Limb (tissue), 2 donors: ENCODE data around the gene PLXNA4.
A peak's percentile ranks its signal among the peaks of the same experiment; 100 is the strongest.

Experiments used
- DNase-seq, 2 donors: peaks; one replicate each; pipeline ENCODE4 v3.0.0-alpha.2; 2016; ENCODE audit errors: extremely low spot score in 2 of 2

Gene PLXNA4

GRCh38 chr7:132361146-132361545 is 215.1 kb downstream of the PLXNA4 start:
- DNase-seq: no peak

- no peak for DNase-seq
These were observed 216.5 kb downstream of the PLXNA4 start for GRCh38 chr7:132359743-132360142.

- DNase-seq: no peak
These were observed 221.2 kb downstream of the PLXNA4 start for GRCh38 chr7:132355048-132355447.

GRCh38 chr7:132354527-132354926 is 221.7 kb downstream of the PLXNA4 start:
- no peak for DNase-seq

GRCh38 chr7:132353936-132354335 is 222.3 kb downstream of the PLXNA4 start:
- DNase-seq: no peak

- peak in 1 of 2 donors; percentile 56 for DNase-seq
These were observed 223.5 kb downstream of the PLXNA4 start for GRCh38 chr7:132352800-132353199.

- DNase-seq: peak in 1 of 2 donors; percentile 55
These were observed 224.2 kb downstream of the PLXNA4 start for GRCh38 chr7:132351954-132352499.

GRCh38 chr7:132350741-132351140 is 225.5 kb downstream of the PLXNA4 start:
- DNase-seq: no peak

GRCh38 chr7:132349075-132349474 is 227.2 kb downstream of the PLXNA4 start:
- no peak for DNase-seq

- DNase-seq: no peak
These were observed 227.9 kb downstream of the PLXNA4 start for GRCh38 chr7:132348341-132348740.

GRCh38 chr7:132347858-132348257 is 228.4 kb downstream of the PLXNA4 start:
- DNase-seq: no peak

- DNase-seq: no peak
These were observed 229.1 kb downstream of the PLXNA4 start for GRCh38 chr7:132347123-132347522.

GRCh38 chr7:132345543-132346129 is 230.6 kb downstream of the PLXNA4 start:
- no peak for DNase-seq

GRCh38 chr7:132345030-132345429 is 231.2 kb downstream of the PLXNA4 start:
- no peak for DNase-seq

- no peak for DNase-seq
These were observed 233.1 kb downstream of the PLXNA4 start for GRCh38 chr7:132343199-132343598.

- no peak for DNase-seq
These were observed 238.7 kb downstream of the PLXNA4 start for GRCh38 chr7:132337450-132338080.

GRCh38 chr7:132336797-132337196 is 239.5 kb downstream of the PLXNA4 start:
- no peak for DNase-seq

- no peak for DNase-seq
These were observed 243.0 kb downstream of the PLXNA4 start for GRCh38 chr7:132333301-132333700.

- no peak for DNase-seq
These were observed 247.5 kb downstream of the PLXNA4 start for GRCh38 chr7:132328760-132329159.

- no peak for DNase-seq
These were observed 248.1 kb downstream of the PLXNA4 start for GRCh38 chr7:132328047-132328620.

- DNase-seq: no peak
These were observed 249.2 kb downstream of the PLXNA4 start for GRCh38 chr7:132326878-132327589.

GRCh38 chr7:132322970-132323369 is 253.3 kb downstream of the PLXNA4 start:
- no peak for DNase-seq
